ENCODE measurements around the gene FBXO31.

Gene FBXO31, protein sequence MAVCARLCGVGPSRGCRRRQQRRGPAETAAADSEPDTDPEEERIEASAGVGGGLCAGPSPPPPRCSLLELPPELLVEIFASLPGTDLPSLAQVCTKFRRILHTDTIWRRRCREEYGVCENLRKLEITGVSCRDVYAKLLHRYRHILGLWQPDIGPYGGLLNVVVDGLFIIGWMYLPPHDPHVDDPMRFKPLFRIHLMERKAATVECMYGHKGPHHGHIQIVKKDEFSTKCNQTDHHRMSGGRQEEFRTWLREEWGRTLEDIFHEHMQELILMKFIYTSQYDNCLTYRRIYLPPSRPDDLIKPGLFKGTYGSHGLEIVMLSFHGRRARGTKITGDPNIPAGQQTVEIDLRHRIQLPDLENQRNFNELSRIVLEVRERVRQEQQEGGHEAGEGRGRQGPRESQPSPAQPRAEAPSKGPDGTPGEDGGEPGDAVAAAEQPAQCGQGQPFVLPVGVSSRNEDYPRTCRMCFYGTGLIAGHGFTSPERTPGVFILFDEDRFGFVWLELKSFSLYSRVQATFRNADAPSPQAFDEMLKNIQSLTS

DNA sequence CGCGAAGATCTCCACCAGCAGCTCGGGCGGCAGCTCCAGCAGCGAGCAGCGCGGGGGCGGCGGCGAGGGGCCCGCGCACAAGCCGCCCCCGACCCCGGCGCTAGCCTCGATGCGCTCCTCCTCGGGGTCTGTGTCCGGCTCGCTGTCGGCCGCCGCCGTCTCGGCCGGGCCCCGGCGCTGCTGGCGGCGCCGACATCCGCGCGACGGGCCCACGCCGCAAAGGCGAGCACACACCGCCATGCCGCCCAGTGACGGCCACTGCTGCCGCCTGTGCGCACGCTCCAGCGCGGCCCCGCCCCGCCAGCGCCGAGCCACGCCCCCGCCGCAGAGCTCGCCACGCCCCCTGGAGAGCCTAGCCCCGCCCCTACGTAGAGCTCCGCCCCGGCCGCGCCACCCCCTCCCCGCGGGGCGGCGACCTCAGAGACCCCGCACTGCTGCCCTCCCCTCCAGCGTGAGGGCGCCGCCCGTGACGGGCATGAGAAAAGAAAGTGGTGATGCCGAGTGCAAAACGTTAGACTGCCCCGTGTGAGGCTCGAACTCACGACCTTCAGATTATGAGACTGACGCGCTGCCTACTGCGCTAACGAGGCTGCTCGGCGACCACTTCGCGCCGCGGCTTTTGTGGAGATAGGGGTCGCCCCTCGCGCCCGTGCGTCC, at the start of gene FBXO31:
TSS of gene FBXO31 (minus strand) at position 272 of the 657 bp plus-strand sequence. CDS start at position 240, 32 bp downstream.
- peak; percentile 83 for DNase-seq

- DNase-seq, result no peak
Observed at GRCh38 chr16:87432330-87432915, 48.8 kb upstream of the FBXO31 start.

DNA sequence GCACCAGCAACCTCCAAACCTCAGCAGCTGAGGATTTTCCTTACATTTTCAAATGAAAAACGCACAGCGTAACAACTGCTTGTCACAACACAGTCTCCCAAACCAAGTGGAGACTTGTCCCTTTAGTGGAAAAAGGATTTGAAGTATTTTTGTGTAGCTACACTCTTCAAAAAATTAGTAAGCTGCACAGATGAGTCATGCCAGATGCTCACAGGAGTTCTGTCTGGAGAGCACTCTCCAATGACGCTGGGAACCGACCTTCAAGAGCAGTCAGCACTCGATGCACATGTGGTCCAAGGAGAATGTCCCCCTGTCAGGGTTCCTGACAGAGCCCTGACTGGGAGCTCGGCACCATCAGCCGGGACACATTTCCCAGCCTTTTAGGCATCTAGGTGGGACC, 48.4 kb upstream of the FBXO31 start:
- DNase-seq, result no peak

DNA sequence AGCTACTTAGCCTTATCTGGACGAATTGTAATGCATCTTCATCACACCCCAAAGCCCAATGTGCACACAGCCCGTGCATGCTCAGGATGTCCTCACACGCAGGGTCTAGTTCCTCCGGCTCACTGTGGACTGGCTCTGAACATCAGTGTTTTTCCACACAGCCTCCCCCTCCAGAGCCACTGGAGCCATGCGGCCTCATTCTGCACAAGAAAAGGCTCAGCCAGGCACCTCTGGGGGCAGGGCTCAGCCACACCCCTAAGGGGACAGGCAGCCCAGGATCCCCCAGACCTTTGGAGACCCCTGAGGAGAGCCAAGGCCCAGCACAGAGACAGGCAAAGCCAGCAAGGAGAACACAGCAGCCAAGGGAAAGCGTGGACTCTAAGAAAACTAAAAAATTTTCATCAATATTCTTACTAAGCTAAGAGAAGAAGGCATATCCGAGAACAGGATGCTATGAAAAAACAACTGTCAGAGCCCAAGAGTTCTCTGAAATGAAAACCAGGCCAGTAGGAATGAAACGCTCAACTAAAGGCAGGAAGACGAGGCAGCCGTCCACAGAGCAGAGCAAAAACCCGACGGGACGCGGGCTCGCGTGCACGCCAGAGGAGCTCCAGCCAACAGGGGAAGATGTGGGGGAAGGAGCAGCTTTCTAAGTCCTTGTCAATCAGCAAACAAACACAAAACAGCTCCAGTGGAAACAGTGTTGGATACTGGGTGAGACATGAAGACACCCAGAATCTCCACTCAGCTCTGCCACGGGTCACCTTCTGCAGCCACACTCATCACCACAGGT, 43.0 kb upstream of the FBXO31 start:
- DNase-seq, result no peak

DNA sequence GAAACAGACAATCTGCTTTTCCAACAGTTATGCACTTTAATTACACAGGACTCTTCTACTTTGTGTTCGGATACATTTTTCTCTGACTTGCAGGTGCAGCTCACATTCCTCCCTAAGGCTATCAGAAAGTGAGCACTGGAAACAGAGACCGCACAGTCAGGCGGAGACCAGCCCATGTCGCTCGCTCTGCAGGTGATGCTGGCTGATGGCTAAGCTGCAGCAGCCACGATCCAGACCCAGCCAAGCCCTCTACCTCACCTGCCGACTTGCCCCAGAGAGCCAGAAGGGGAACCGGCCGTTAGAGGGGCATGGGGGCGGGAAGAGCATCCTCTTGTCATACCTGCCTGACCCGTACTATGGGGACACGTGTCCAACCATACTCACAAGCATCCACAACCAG, 42.4 kb upstream of the FBXO31 start:
- no peak for DNase-seq

- DNase-seq, result no peak
Observed at GRCh38 chr16:87424266-87424665, 40.7 kb upstream of the FBXO31 start.

DNA sequence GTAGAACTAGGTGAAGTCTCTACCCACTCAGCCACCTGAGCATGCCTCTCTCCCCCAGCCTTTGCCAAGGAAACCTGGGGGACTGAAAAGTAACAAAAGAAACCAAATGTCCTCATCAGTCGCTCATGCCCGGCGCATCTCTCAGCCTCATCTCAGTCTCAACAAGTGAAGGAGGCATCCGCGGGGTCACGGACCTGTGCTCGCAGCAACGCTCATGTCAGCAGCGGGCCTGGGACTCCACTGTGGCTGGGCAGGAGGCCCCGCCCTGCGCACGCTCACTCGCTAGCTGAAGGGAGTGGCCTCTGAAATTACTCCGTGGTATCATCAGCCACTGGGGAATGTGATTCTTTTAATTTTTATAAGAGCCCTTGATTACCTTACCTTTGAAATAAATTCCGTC, 39.9 kb upstream of the FBXO31 start:
- DNase-seq, result no peak

DNA sequence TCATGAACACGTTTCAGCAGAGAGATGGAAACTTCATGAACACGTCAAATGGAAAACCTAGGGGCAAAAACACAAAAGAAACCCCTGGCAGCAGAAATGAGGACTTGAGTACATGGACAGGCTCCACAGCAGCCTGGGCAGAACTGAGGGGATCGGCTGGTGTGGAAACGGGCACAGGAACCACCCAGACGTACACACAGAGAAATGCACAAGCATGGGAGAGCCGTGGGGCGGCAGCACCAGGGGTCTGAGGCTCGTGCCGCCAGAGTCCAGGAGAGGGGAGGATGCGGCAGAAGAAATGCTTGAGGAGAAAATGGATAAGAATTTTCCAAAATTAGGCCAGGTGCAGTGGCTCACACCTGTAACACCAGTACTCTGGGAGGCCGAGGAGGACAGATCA, 38.5 kb upstream of the FBXO31 start:
- no peak for DNase-seq

DNA sequence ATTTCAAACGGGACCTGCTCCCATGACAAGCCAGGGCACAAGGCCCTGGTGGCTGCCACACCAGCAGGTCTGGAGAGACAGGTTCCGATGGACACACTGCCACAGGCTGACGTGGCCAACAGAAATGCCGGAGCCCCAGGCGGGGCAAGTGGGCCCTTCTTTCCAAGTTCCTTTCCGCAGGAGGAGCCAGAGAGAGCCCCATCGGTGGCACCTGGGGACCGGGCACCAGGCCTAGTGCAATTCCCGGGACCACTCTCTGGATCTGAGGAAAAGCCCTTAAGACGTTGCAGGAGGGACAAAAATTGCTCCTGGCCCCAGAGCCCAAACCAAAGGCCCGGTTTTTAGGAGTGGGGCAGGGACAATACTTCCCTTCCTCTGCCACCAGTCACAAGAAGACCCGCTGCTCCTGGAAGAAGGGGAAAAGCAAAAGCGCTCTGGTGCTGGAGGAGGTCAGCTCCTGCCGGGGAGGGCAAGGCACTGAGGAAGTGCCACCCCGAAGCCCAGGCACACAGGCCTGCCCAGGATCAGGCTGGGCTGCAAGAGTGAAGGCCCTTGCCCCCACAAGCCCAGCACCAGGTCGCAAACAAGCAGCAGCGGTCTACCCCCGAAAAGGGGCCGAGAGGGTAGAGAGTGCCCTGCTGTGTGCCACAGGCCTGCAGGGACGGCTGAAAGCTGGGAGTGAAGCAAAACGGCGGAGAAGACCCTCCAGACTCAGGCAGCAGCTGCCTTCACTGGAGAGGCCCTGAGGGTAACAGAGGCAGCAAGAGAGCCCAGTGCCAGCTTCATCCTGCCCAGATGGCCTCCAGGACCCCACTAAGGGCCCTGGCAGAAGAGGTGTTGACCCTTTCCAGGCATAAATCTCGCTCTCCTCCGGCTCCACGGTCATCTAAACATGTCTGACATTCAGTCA, 37.7 kb upstream of the FBXO31 start:
- DNase-seq, result no peak

DNA sequence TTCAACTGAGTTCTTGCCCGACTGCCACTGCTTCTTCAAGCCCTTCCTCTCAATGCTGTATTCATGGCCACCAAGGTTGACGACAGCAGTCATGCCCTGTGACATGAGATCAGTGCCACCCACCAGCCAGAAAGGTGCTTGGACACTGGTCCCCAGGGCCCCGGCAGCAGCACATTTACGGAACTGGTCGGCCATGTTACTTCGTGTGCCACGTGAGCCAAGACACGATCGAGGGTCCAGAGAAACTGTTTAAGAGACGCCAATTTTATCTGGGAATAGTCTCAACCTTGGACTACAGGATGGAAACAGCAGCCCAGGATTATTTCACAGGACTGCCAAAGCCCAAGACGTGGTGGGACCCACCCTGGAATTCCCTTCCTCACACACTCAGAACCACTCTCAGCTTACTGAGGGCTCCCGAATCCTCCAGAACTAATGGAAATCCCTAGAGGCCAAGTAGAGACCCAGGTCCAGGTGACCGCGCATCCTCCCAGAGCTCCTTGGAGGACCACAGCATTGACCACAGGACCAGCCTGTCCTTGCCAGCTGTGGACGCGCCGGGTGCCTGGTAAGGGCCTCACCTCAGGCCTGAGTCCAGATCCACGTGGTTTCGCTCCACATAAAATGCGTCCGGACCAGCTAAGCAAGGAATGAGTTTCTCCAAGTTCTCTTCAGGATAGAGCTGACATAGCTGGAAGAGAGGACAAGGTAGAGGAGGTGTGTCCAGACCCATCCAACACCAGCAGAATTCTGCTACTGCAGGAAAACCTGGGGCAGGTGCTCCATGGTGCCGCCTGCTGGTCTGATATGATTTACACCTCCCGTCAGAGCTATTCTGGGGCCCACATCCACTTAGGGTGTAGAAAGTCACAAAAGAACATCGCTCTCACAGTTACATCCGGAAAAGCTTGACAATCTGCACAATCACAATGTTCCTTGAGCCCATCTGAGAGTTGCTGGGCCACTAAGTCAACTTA, 36.7 kb upstream of the FBXO31 start:
- no peak for DNase-seq

DNA sequence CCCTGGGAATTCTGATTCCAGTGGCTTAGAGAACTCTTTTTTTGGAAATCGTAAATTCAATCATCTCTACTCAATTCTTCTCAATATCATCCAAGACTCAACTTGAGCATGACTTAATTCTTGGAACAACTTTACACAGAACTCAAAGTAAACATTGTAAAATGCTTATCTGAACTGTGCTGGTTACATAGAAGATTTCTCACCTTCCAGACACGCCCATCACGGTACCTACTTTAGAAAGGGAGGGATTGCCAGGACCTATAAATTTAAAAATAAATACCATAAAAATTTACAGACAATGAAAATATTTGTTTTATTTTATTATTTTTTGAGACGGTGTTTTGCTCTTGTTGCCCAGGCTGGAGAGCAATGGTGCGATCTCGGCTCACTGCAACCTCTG, 35.1 kb upstream of the FBXO31 start:
- no peak for DNase-seq

GRCh38 chr16:87418216-87418615, 34.6 kb upstream of the FBXO31 start:
- DNase-seq, result no peak

DNA sequence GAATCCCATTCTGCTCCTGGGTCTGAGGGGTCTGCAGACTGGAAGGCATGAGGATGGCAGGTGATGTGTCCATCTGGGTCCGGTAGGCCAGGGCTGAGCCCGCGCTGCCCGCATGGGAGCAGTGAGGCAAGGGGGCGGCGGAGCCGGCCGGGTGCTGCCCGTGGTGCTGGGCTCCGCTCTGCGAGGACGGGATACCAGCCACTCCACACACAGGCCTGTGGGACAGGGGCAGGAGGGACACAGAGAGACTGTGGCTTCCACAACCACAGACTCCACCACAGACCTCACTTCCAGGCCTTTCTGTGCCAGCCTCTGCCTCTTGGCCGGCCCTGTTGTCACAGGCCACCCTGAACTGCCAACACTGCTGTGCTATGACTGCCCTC, 33.9 kb upstream of the FBXO31 start:
- no peak for DNase-seq

- no peak for DNase-seq
Observed at GRCh38 chr16:87416826-87417527, 33.4 kb upstream of the FBXO31 start.

DNA sequence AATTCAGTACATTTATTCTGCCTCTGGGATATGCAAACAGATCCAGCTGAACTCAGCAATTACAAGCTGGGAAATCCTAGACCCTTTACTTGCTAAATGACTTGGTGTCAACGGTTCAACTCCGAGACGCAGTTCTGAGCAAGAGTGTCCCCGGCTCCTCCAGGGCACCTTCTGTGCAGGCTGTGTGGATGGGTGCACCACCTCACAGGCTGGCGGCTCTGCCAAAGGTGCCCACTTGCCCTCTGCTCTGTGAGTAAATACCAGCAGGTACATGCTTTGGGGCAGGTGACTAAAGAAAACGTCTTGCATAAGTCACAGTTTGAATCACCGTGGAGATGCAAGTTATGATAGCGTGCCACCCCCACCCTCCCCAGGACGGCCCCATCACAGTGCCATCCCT, 31.9 kb upstream of the FBXO31 start:
- DNase-seq, result no peak

- DNase-seq, result no peak
Observed at GRCh38 chr16:87414251-87414680, 30.7 kb upstream of the FBXO31 start.

DNA sequence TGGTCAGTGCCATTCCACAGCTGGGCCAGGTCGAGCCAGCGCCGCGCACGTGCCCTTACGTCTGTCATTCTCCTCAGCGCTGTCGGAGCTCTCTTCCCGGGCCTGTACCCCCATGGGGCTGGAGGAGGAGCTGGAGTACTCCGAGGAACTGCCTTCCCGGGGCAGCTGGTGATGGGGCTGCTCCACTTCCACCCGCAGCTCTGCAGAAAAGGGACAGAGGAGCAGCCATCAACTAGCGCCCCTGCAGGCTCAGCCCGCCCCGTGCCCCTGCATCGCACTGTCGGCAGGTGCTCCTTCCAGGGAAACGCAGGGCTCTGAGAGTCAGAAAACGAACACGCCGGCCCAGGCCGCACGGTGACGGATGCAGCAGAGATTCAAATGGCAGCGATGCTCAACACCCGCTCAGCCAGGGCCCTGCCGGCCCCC, 29.4 kb upstream of the FBXO31 start:
- DNase-seq, result no peak

GRCh38 chr16:87412371-87412995, 28.9 kb upstream of the FBXO31 start:
- no peak for DNase-seq

All from 8988T (cell line).